H1 (cell line): ENCODE measurements around the gene HLA-DMB. TPM values are rescaled to one million over a fixed set of nuclear protein-coding genes. Genes with fewer than 3 reads are reported as not detected.

Source experiments
- CTCF ChIA-PET: fragments of 300-600 bp; sonication (Branson Sonifier 250); formaldehyde crosslinking; loops from one replicate; lab custom pipeline; 2021; ENCODE audit not compliant: partially characterized antibody; lab: Charles Lee
- POLR2A ChIA-PET: fragments of 300-600 bp; sonication (Branson Sonifier 250); formaldehyde crosslinking; loops from one replicate; lab custom pipeline; 2021; ENCODE audit warnings: inconsistent platforms; ENCODE audit not compliant: partially characterized antibody; lab: Charles Lee
- DNase-seq, 2 experiments: peaks; one replicate each; pipeline versions ENCODE4 v3.0.0 to v3.0.0-alpha.2; 2010 to 2022; ENCODE audit warnings: low spot score in 2 of 2, low read depth in 1 of 2, mixed read lengths in 1 of 2
- FAIRE-seq: peaks from 2 replicates; lab custom pipeline; 2011; peaks lifted over from hg19 to GRCh38; lab: Jason Lieb, UNC
- H2AFZ ChIP-seq: 2 replicates; pipeline ENCODE4 v1.8.1; 2012; ENCODE audit warnings: low read length, inconsistent platforms
- H2AK5ac ChIP-seq: 2 replicates; pipeline ENCODE4 v1.6.1; 2013; ENCODE audit warnings: low read depth, low read length
- H2BK120ac ChIP-seq: replicated peaks from 2 replicates; pipeline ENCODE3; 2013; ENCODE audit warnings: low read depth, low read length, inconsistent platforms
- H2BK12ac ChIP-seq: 2 replicates; pipeline ENCODE4 v1.6.1; 2013; ENCODE audit warnings: low read depth, low read length
- H2BK15ac ChIP-seq: 2 replicates; pipeline ENCODE4 v1.6.1; 2013; ENCODE audit warnings: low read length
- H2BK20ac ChIP-seq: 2 replicates; pipeline ENCODE4 v1.6.1; 2013; ENCODE audit warnings: low read length
- H2BK5ac ChIP-seq: 2 replicates; pipeline ENCODE4 v1.6.1; 2013; ENCODE audit warnings: low read depth, low read length
- H3K14ac ChIP-seq: 2 replicates; pipeline ENCODE4 v1.6.1; 2013; ENCODE audit warnings: inconsistent platforms; ENCODE audit not compliant: insufficient read length
- H3K18ac ChIP-seq: 2 replicates; pipeline ENCODE4 v1.6.1; 2013; ENCODE audit warnings: low read length; ENCODE audit errors: extremely low read depth
- H3K23ac ChIP-seq: 2 replicates; pipeline ENCODE4 v1.6.1; 2013; ENCODE audit warnings: inconsistent platforms; ENCODE audit not compliant: insufficient read length
- H3K23me2 ChIP-seq: 2 replicates; pipeline ENCODE4 v1.6.1; 2013; ENCODE audit warnings: low read depth, low read length
- H3K27ac ChIP-seq: 2 replicates; pipeline ENCODE4 v1.6.1; 2011; ENCODE audit warnings: low read depth, low read length, inconsistent platforms
- H3K27me3 ChIP-seq, 4 experiments: replicated peaks in 1 of 4; 1 replicate in 1 of 4; 2 replicates in 3 of 4; pipeline versions ENCODE4 v1.6.1 to v1.8.1; 2011 to 2013; ENCODE audit warnings: low read length in 3 of 4, mild to moderate bottlenecking in 3 of 4, inconsistent platforms in 2 of 4, mixed read lengths in 2 of 4, moderate library complexity in 1 of 4; ENCODE audit not compliant: control insufficient read depth in 3 of 4, insufficient read depth in 3 of 4; ENCODE audit errors: extremely low read depth in 1 of 4
- H3K36me3 ChIP-seq, 4 experiments: 2 replicates each; pipeline versions ENCODE4 v1.6.1 to v1.8.1; 2011 to 2013; ENCODE audit warnings: mild to moderate bottlenecking in 4 of 4, low read length in 3 of 4, moderate library complexity in 2 of 4, control low read depth in 1 of 4, inconsistent platforms in 1 of 4; ENCODE audit not compliant: insufficient read depth in 4 of 4, control insufficient read depth in 2 of 4
- H3K4ac ChIP-seq: replicated peaks from 2 replicates; pipeline ENCODE3; 2013; ENCODE audit warnings: low read length, low read depth, mixed read lengths, inconsistent platforms; ENCODE audit not compliant: insufficient read length
- H3K4me1 ChIP-seq, 4 experiments: replicated peaks in 1 of 4; 1 replicate in 1 of 4; 2 replicates in 3 of 4; pipeline versions ENCODE4 v1.6.1 to v1.8.1; 2011 to 2013; ENCODE audit warnings: low read length in 3 of 4, inconsistent platforms in 2 of 4, mixed read lengths in 1 of 4; ENCODE audit not compliant: insufficient read depth in 4 of 4, control insufficient read depth in 3 of 4
- H3K4me2 ChIP-seq, 2 experiments: 2 replicates each; pipeline versions ENCODE4 v1.6.1 to v1.8.1; 2011 to 2013; ENCODE audit warnings: low read depth in 2 of 2, low read length in 2 of 2, control low read depth in 1 of 2, inconsistent platforms in 1 of 2, mild to moderate bottlenecking in 1 of 2; ENCODE audit not compliant: insufficient read depth in 1 of 2
- H3K4me3 ChIP-seq, 4 experiments: fragments of 200-600, 300-600 bp in 1 of 4; sonication (generic), shearing (Covaris generic), sonication (Bioruptor Twin) in 1 of 4; 2 replicates each; pipeline versions ENCODE4 v1.5.1 to v1.8.1; 2011 to 2016; ENCODE audit warnings: low read length in 4 of 4, low read depth in 3 of 4, control low read depth in 2 of 4, inconsistent platforms in 2 of 4, mild to moderate bottlenecking in 2 of 4, mixed read lengths in 1 of 4, moderate library complexity in 1 of 4; ENCODE audit not compliant: insufficient read depth in 2 of 4; ENCODE audit errors: extremely low read depth in 1 of 4
- H3K56ac ChIP-seq: replicated peaks from 2 replicates; pipeline ENCODE3; 2013; ENCODE audit warnings: low read depth, mild to moderate bottlenecking, mixed read lengths, low read length, inconsistent platforms; ENCODE audit not compliant: insufficient read length
- H3K79me1 ChIP-seq: 2 replicates; pipeline ENCODE4 v1.6.1; 2013; ENCODE audit warnings: low read depth, low read length, control low read depth
- H3K79me2 ChIP-seq, 2 experiments: 2 replicates each; pipeline versions ENCODE4 v1.6.1 to v1.8.1; 2012 to 2013; ENCODE audit warnings: low read length in 2 of 2, mild to moderate bottlenecking in 2 of 2, inconsistent platforms in 1 of 2; ENCODE audit not compliant: insufficient read depth in 2 of 2, control insufficient read depth in 1 of 2
- H3K9ac ChIP-seq, 4 experiments: replicated peaks in 1 of 4; 1 replicate in 1 of 4; 2 replicates in 3 of 4; pipeline versions ENCODE4 v1.6.1 to v1.8.1; 2011 to 2013; ENCODE audit warnings: low read depth in 3 of 4, low read length in 3 of 4, control low read depth in 2 of 4, mild to moderate bottlenecking in 2 of 4, moderate library complexity in 2 of 4, inconsistent platforms in 1 of 4; ENCODE audit errors: extremely low read depth in 1 of 4
- H3K9me3 ChIP-seq, 2 experiments: 2 replicates each; pipeline versions ENCODE4 v1.6.1 to v1.8.1; 2012 to 2013; ENCODE audit warnings: mild to moderate bottlenecking in 2 of 2, moderate library complexity in 2 of 2, control low read depth in 1 of 2, inconsistent platforms in 1 of 2, low read depth in 1 of 2, low read length in 1 of 2, mixed read lengths in 1 of 2; ENCODE audit not compliant: insufficient read depth in 2 of 2
- H4K20me1 ChIP-seq, 2 experiments: replicated peaks in 1 of 2; 2 replicates each; pipeline versions ENCODE3 to v1.8.1; 2011 to 2013; ENCODE audit warnings: inconsistent platforms in 2 of 2, low read length in 2 of 2, mild to moderate bottlenecking in 1 of 2; ENCODE audit not compliant: insufficient read depth in 2 of 2, control insufficient read depth in 1 of 2
- H4K5ac ChIP-seq: 2 replicates; pipeline ENCODE4 v1.6.1; 2013; ENCODE audit warnings: low read length, low read depth, mixed read lengths, inconsistent platforms; ENCODE audit not compliant: insufficient read length
- H4K8ac ChIP-seq: 2 replicates; pipeline ENCODE4 v1.8.0; 2013; ENCODE audit warnings: mild to moderate bottlenecking, moderate library complexity, low read length, inconsistent platforms; ENCODE audit not compliant: insufficient read depth; ENCODE audit errors: extremely low read depth
- H4K91ac ChIP-seq: replicated peaks from 2 replicates; pipeline ENCODE3; 2013; ENCODE audit warnings: low read length, mixed read lengths, inconsistent platforms; ENCODE audit not compliant: insufficient read length
- BRCA1 ChIP-seq: IDR thresholded peaks from 2 replicates; pipeline ENCODE4 v1.6.1; 2012; ENCODE audit warnings: low read depth, low read length, improper control_type of control experiment
- CEBPB ChIP-seq: IDR thresholded peaks from 2 replicates; pipeline ENCODE4 v1.6.1; 2012; ENCODE audit warnings: low read depth, low read length
- HDAC2 ChIP-seq, 2 experiments: fragments of 300-600 bp in 1 of 2; sonication (generic) in 1 of 2; IDR thresholded peaks; 2 replicates each; pipeline ENCODE4 v1.6.1; 2011 to 2012; ENCODE audit warnings: low read depth in 2 of 2, low read length in 2 of 2, mild to moderate bottlenecking in 2 of 2, moderate library complexity in 2 of 2, borderline replicate concordance in 1 of 2, inconsistent platforms in 1 of 2
- RAD21 ChIP-seq, 2 experiments: IDR thresholded peaks in 1 of 2; conservative IDR thresholded peaks in 1 of 2; 2 replicates each; pipeline ENCODE4 v1.6.1; 2011; ENCODE audit warnings: low read depth in 2 of 2, low read length in 2 of 2, improper control_type of control experiment in 1 of 2, inconsistent platforms in 1 of 2, mild to moderate bottlenecking in 1 of 2, moderate library complexity in 1 of 2
- TAF1 ChIP-seq: IDR thresholded peaks from 2 replicates; pipeline ENCODE4 v1.6.1; 2011; ENCODE audit warnings: mild to moderate bottlenecking, low read depth, low read length
- TAF7 ChIP-seq: optimal IDR thresholded peaks from 2 replicates; pipeline ENCODE3; 2011; ENCODE audit warnings: low read depth, mild to moderate bottlenecking, inconsistent platforms, low read length, moderate library complexity, borderline replicate concordance
- WGBS, 2 experiments: shearing (Covaris generic) in 1 of 2; methylation state at CpG; one replicate each; pipeline versions ENCODE4 v1.1.6 to v1.1.7; 2013 to 2015; ENCODE audit warnings: low lambda C conversion rate in 2 of 2, mixed read lengths in 2 of 2, inconsistent platforms in 1 of 2, low coverage in 1 of 2, missing lambda C conversion rate in 1 of 2; ENCODE audit not compliant: insufficient replicate concordance in 2 of 2, insufficient coverage in 1 of 2, insufficient read length in 1 of 2; ENCODE audit errors: extremely low coverage in 1 of 2, missing lambda C conversion rate in 1 of 2; 5-methylcytosine and 5-hydroxymethylcytosine counted together
- polyA plus RNA-seq, 7 experiments: library from polyadenylated mRNA; depleted of rRNA in 3 of 7; stranded (reverse) in 5 of 7; unstranded in 2 of 7; fragments of >200 nt in 5 of 7; fragments of 200-250 nt in 2 of 7; gene quantifications; 1 replicate in 5 of 7; 2 replicates in 1 of 7; 4 replicates in 1 of 7; pipeline versions ENCODE4 v1.2.1 to v1.2.3, GENCODE V29; 2011 to 2013; ENCODE audit warnings: missing spikeins in 2 of 7, mixed read lengths in 2 of 7
- total RNA-seq: library from RNA; stranded (reverse); fragmentation: NEBNext Ultra II Directional; extraction: Animal tissue kit (Norgen Biotek cat#: 25700); gene quantifications from 2 replicates; pipeline ENCODE4 v1.2.1, GENCODE V29; 2021
- TF ChIP-seq, protein P1 (sequence below): IDR thresholded peaks from 2 replicates; pipeline ENCODE4 v1.6.1; 2012; ENCODE audit warnings: inconsistent platforms

Gene HLA-DMB
- total and polyA plus RNA-seq, 2 of the 8 experiments (the other 6 are each of a cell fraction or from before 2014, with no cell fraction given): 2.7 to 4.7 TPM

DNA sequence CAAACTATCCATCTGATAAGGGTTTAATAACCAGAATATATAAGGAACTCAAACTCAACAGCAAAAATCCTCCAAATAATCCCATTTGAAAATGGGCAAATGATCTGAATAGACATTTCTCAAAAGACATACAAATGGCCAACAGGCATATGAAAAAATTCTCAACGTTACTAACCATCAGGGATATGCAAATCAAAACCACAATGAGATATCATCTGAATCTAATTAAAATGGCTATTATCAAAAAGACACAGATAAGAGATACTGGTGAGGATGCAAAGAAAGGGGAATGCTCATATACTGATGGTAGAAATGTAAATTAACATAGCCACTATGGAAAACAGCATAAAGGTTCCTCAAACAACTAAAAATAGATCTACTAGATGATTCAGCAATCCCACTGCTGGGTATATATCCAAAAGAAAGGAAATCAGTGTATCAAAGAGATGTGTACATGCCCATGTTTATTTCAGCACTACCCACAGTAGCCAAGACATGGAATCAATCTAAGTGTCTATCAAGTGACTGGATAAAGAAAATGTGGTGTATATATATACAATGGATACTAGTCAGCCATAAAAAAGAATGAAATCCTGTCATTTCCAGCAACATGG lies 21.5 kb upstream of the HLA-DMB start:
- no peak overlapping the region for H2BK12ac ChIP-seq
- H3K79me1 ChIP-seq: no peaks in the 10 kb centered on the region; the same call in 1 of the 2 replicates
- H4K91ac ChIP-seq: no peak overlapping the region
- WGBS, 2 experiments: 88% methylated on average over 1 of the region's 1 CpG; no CpG with 5 or more reads in 1 of the 2 experiments
- no peak overlapping the region for H2AK5ac ChIP-seq
- POLR2A ChIA-PET: interaction anchor here (1.1 to 33.3 kb wide), 4 partner anchors 8 to 70 kb away, joined by 3 to 1158 read pairs (median 9); partner anchors contain the start of genes BRD2 and HLA-DMA
- peaks cover 4 to 61% of the 10 kb centered on the region in 2 experiments for H3K79me2 ChIP-seq
- H4K5ac ChIP-seq: no peak overlapping the region
- H3K36me3 ChIP-seq: no peaks in the 10 kb centered on the region
- H4K20me1 ChIP-seq: peaks cover 0 to 9% of the 10 kb centered on the region in 2 experiments
- H3K14ac ChIP-seq: no peak overlapping the region
- no peak overlapping the region for H3K4ac ChIP-seq
- H4K8ac ChIP-seq: no peak overlapping the region
- no peak overlapping the region for H3K56ac ChIP-seq
- H3K27me3 ChIP-seq: no peaks in the 10 kb centered on the region
- no peak overlapping the region for H3K23ac ChIP-seq
- FAIRE-seq: no peak
- H3K9me3 ChIP-seq: no peaks in the 10 kb centered on the region; a peak in 1 of 4 replicates
- H2BK5ac ChIP-seq: no peak overlapping the region
- no peak overlapping the region for H3K4me2 ChIP-seq
- H2BK120ac ChIP-seq: no peak overlapping the region
- H2BK20ac ChIP-seq: no peak overlapping the region
- H2BK15ac ChIP-seq: no peak overlapping the region
- no peak overlapping the region for H3K18ac ChIP-seq
- no peak overlapping the region; a peak in 1 of 7 replicates for H3K9ac ChIP-seq
- H2AFZ ChIP-seq: no peak overlapping the region
- CTCF ChIA-PET: interaction anchor here (1.2 to 14.6 kb wide), 6 partner anchors 8 to 29 kb away, joined by 3 to 168 read pairs (median 6); partner anchors contain the start of gene HLA-DMA
- H3K27ac ChIP-seq: no peak overlapping the region
- H3K4me1 ChIP-seq: peaks cover 0 to 4% (median under 1%) of the 10 kb centered on the region in 4 experiments; a peak in 3 of 7 replicates
- DNase-seq: no peak
- no peaks in the 10 kb centered on the region for H3K23me2 ChIP-seq
- no peak overlapping the region for H3K4me3 ChIP-seq
- no peak for TF ChIP-seq HDAC2 (IDR thresholded peaks at IDR 0.05; ENCODE audit: borderline replicate concordance in 1 of 2, low read depth in 2 of 2, low read length in 2 of 2)
- no peak for TF ChIP-seq BRCA1
- no peak for TF ChIP-seq TAF7
- no peak for TF ChIP-seq CEBPB
- TF ChIP-seq, protein P1, sequence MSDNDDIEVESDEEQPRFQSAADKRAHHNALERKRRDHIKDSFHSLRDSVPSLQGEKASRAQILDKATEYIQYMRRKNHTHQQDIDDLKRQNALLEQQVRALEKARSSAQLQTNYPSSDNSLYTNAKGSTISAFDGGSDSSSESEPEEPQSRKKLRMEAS: no peak
- TF ChIP-seq RAD21 (IDR thresholded peaks at IDR 0.05 in 1 of 2, conservative IDR thresholded peaks at IDR 0.05 in 1 of 2; ENCODE audit: low read depth in 2 of 2, low read length in 2 of 2): no peak
- TF ChIP-seq TAF1: no peak
